K562 (cell line): Measurements from ENCODE around the gene CCDC97. TPM values are rescaled to one million over a fixed set of nuclear protein-coding genes. Genes with fewer than 3 reads are reported as not detected.

Experiments
- ARID1B ChIP-seq: fragments of 450-650 bp; IDR thresholded peaks from 2 replicates; pipeline ENCODE4 v1.6.1; 2016; ENCODE audit warnings: antibody characterized with exemption, mild to moderate bottlenecking, inconsistent platforms
- CBX2 ChIP-seq: fragments of 200-600 bp; sonication (generic); IDR thresholded peaks from one replicate; pipeline ENCODE4 v1.6.1; 2012; ENCODE audit warnings: mild to moderate bottlenecking, low read length, inconsistent platforms; ENCODE audit not compliant: insufficient read depth, poor library complexity, severe bottlenecking
- HDAC2 ChIP-seq: fragments of 450-650 bp; IDR thresholded peaks from 2 replicates; pipeline ENCODE4 v1.6.1; 2016; ENCODE audit warnings: mild to moderate bottlenecking
- HLTF ChIP-seq: fragments of 450-650 bp; IDR thresholded peaks from 2 replicates; pipeline ENCODE4 v1.6.1; 2016
- NCOR1 ChIP-seq: fragments of 450-650 bp; IDR thresholded peaks from 2 replicates; pipeline ENCODE4 v1.6.1; 2016; ENCODE audit warnings: mild to moderate bottlenecking, moderate library complexity
- NR2F6 ChIP-seq: fragments of 450-650 bp; formaldehyde crosslinking; IDR thresholded peaks from 2 replicates; pipeline ENCODE4 v1.4.0; 2020; ENCODE audit warnings: mild to moderate bottlenecking
- POU5F1 ChIP-seq: fragments of 150-350 bp; IDR thresholded peaks from 2 replicates; pipeline ENCODE4 v1.6.1; 2014; ENCODE audit warnings: borderline replicate concordance, low read length, low read depth, mild to moderate bottlenecking; ENCODE audit not compliant: partially characterized antibody
- RBM17 ChIP-seq: fragments of 200-400 bp; formaldehyde crosslinking; IDR thresholded peaks from 2 replicates; pipeline ENCODE4 v1.6.1; 2017; ENCODE audit warnings: low read depth, mild to moderate bottlenecking, low read length, borderline replicate concordance
- U2AF2 ChIP-seq: fragments of 200-400 bp; formaldehyde crosslinking; optimal IDR thresholded peaks from 2 replicates; pipeline ENCODE3; 2017; ENCODE audit warnings: low read depth, mild to moderate bottlenecking, low read length
- ZBTB7A ChIP-seq: IDR thresholded peaks from 2 replicates; pipeline ENCODE4 v1.6.1; 2011; ENCODE audit warnings: low read depth, mild to moderate bottlenecking, low read length, moderate library complexity, borderline replicate concordance; ENCODE audit not compliant: control insufficient read depth
- ZNF175 ChIP-seq: fragments of 200-800 bp; sonication (Bioruptor generic); IDR thresholded peaks from 2 replicates; pipeline ENCODE4 v1.6.1; 2016; ENCODE audit warnings: low read depth, mild to moderate bottlenecking, missing genetic modification characterization, missing compliant biosample characterization
- ZNF707 ChIP-seq: fragments of 250-450 bp; sonication (Bioruptor Pico); conservative IDR thresholded peaks from 2 replicates; pipeline ENCODE4 v1.8.0; 2022; ENCODE audit warnings: inconsistent platforms, mild to moderate bottlenecking, moderate library complexity
- ZSCAN32 ChIP-seq: fragments of 450-650 bp; formaldehyde crosslinking; IDR thresholded peaks from 2 replicates; pipeline ENCODE4 v1.4.0; 2020; ENCODE audit warnings: mild to moderate bottlenecking, moderate library complexity
- polyA plus RNA-seq, 8 experiments: library from polyadenylated mRNA; depleted of rRNA in 4 of 8; stranded (reverse) in 5 of 8; unstranded in 3 of 8; fragments of >200 nt; fragmentation: Nextera tagmentation in 2 of 8; fragmentation: Illumina TruSeq in 1 of 8; extraction: Ambion mirVana in 2 of 8; extraction: Trizol in 1 of 8; gene quantifications; 2 replicates each; pipeline versions ENCODE4 v1.2.1 to v1.2.3, GENCODE V29; 2011 to 2014; ENCODE audit warnings: inconsistent platforms in 1 of 8, missing spikeins in 1 of 8
- total RNA-seq, 7 experiments: library from RNA; depleted of rRNA in 6 of 7; stranded (reverse); fragments of >200 nt in 6 of 7; fragmentation: Illumina TruSeq in 2 of 7; extraction: Trizol in 2 of 7; gene quantifications; 2 replicates each; pipeline versions ENCODE4 v1.2.1 to v1.2.3, GENCODE V29; 2011 to 2021; ENCODE audit warnings: low replicate concordance in 1 of 7
- TF ChIP-seq, protein P1 (sequence below): fragments of 450-650 bp; IDR thresholded peaks from 2 replicates; pipeline ENCODE4 v1.6.1; 2016
- TF ChIP-seq, protein P2 (sequence below): fragments of 450-650 bp; formaldehyde crosslinking; IDR thresholded peaks from 2 replicates; pipeline ENCODE4 v1.4.0; 2022; ENCODE audit warnings: mild to moderate bottlenecking, moderate library complexity
- TF ChIP-seq, protein P3 (sequence below): sonication (generic); formaldehyde crosslinking; IDR thresholded peaks from 2 replicates; pipeline ENCODE4 v1.4.0; 2020; ENCODE audit warnings: mild to moderate bottlenecking, missing genetic modification reagents
- TF ChIP-seq, protein P4 (sequence below), 2 experiments: IDR thresholded peaks in 1 of 2; conservative IDR thresholded peaks in 1 of 2; 2 replicates each; pipeline ENCODE4 v1.6.1; 2016; ENCODE audit warnings: low read depth in 2 of 2, mild to moderate bottlenecking in 1 of 2, missing compliant biosample characterization in 1 of 2, missing genetic modification characterization in 1 of 2, moderate library complexity in 1 of 2
- TF ChIP-seq, protein P5 (sequence below): fragments of 250-450 bp; sonication (Bioruptor Pico); IDR thresholded peaks from 2 replicates; pipeline ENCODE4 v1.4.0; 2020; ENCODE audit warnings: borderline replicate concordance

CCDC97 gene
- total and polyA plus RNA-seq, 9 of the 15 experiments (the other 6 are each of a cell fraction or from before 2014, with no cell fraction given): 0.60 to 16.5 (median 7.0) TPM

DNA sequence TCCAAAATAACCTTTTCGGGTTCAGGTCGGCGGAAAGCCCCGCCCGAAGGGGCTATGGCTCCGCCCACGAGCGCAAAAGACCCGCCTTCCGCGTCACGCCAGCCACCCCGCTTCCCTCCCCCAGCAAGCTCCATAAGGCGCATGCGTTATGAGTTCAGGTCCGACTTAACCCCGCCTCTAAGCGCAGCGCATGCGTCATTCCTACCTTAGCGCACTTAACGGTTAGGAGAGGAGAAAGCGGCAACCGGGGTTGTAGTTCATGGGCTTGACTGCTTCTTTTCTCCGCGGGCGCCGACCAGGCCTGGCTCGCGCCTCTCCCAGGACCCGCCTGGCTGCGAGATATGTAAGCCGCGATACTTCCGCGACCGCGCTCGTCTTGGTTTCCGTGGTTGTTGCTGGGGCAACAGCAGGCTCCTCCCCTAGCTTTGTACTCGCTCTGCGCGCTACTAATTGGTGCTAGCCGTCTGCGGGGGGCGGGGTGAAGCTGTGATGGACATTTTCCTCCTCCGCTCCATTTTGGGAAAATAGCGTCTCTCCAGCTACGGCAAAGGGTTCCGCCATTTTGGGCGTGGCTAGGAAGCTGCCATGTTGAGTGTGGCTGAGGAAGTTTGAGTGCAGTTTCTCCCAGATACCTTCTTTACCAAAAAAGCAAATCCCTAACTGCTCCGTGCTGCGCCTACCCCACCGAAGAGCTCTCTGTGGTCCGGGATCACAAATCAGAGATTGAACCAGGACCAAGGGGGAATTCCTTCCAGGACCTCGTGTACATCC lies 54.0 kb downstream of the CCDC97 start, which contains the start of gene B9D2 (continued):
- TF ChIP-seq ZBTB7A (peak; percentile 68; the same call in 1 of the 2 replicates), ZSCAN32 (CRISPR knock-in tag) (0 out of 2 replicates have a peak, but pooled peaks have one; percentile 33), ARID1B (no peak), RBM17 (no peak), NCOR1 (no peak), HDAC2 (no peak), POU5F1 (no peak), NR2F6 (CRISPR knock-in tag) (peak; percentile 29; the same call in 1 of the 2 replicates), CBX2 (no peak), ZNF175 (CRISPR knock-in tag) (peak; percentile 38; the same call in 1 of the 2 replicates), U2AF2 (no peak), ZNF707 (CRISPR knock-in tag) (no peak), HLTF (no peak)
- TF ChIP-seq, protein P1, sequence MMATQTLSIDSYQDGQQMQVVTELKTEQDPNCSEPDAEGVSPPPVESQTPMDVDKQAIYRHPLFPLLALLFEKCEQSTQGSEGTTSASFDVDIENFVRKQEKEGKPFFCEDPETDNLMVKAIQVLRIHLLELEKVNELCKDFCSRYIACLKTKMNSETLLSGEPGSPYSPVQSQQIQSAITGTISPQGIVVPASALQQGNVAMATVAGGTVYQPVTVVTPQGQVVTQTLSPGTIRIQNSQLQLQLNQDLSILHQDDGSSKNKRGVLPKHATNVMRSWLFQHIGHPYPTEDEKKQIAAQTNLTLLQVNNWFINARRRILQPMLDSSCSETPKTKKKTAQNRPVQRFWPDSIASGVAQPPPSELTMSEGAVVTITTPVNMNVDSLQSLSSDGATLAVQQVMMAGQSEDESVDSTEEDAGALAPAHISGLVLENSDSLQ: peak; percentile 98
- TF ChIP-seq, protein P2, sequence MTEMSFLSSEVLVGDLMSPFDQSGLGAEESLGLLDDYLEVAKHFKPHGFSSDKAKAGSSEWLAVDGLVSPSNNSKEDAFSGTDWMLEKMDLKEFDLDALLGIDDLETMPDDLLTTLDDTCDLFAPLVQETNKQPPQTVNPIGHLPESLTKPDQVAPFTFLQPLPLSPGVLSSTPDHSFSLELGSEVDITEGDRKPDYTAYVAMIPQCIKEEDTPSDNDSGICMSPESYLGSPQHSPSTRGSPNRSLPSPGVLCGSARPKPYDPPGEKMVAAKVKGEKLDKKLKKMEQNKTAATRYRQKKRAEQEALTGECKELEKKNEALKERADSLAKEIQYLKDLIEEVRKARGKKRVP (CRISPR knock-in tag): peak; percentile 40
- TF ChIP-seq, protein P3, sequence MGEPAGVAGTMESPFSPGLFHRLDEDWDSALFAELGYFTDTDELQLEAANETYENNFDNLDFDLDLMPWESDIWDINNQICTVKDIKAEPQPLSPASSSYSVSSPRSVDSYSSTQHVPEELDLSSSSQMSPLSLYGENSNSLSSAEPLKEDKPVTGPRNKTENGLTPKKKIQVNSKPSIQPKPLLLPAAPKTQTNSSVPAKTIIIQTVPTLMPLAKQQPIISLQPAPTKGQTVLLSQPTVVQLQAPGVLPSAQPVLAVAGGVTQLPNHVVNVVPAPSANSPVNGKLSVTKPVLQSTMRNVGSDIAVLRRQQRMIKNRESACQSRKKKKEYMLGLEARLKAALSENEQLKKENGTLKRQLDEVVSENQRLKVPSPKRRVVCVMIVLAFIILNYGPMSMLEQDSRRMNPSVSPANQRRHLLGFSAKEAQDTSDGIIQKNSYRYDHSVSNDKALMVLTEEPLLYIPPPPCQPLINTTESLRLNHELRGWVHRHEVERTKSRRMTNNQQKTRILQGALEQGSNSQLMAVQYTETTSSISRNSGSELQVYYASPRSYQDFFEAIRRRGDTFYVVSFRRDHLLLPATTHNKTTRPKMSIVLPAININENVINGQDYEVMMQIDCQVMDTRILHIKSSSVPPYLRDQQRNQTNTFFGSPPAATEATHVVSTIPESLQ (CRISPR knock-in tag): no peak
- TF ChIP-seq, protein P4, sequence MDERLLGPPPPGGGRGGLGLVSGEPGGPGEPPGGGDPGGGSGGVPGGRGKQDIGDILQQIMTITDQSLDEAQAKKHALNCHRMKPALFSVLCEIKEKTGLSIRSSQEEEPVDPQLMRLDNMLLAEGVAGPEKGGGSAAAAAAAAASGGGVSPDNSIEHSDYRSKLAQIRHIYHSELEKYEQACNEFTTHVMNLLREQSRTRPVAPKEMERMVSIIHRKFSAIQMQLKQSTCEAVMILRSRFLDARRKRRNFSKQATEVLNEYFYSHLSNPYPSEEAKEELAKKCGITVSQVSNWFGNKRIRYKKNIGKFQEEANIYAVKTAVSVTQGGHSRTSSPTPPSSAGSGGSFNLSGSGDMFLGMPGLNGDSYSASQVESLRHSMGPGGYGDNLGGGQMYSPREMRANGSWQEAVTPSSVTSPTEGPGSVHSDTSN (CRISPR knock-in tag; IDR thresholded peaks at IDR 0.05; ENCODE audit: low read depth): no peak
- TF ChIP-seq, protein P4 (tag; conservative IDR thresholded peaks at IDR 0.05; ENCODE audit: low read depth): peak; percentile 92
- TF ChIP-seq, protein P5, sequence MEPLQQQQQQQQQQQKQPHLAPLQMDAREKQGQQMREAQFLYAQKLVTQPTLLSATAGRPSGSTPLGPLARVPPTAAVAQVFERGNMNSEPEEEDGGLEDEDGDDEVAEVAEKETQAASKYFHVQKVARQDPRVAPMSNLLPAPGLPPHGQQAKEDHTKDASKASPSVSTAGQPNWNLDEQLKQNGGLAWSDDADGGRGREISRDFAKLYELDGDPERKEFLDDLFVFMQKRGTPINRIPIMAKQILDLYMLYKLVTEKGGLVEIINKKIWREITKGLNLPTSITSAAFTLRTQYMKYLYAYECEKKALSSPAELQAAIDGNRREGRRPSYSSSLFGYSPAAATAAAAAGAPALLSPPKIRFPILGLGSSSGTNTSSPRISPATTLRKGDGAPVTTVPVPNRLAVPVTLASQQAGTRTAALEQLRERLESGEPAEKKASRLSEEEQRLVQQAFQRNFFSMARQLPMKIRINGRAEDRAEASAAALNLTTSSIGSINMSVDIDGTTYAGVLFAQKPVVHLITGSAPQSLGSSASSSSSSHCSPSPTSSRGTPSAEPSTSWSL: 0 out of 2 replicates have a peak, but pooled peaks have one; percentile 26
